Fibroblast of the aortic adventitia (primary cell): ENCODE measurements around the gene KIAA1755. TPM values are rescaled to one million over a fixed set of nuclear protein-coding genes. Genes with fewer than 3 reads are reported as not detected.

Experiments
- DNase-seq: peaks from one replicate; pipeline ENCODE4 v3.0.0-alpha.2; 2010; ENCODE audit warnings: low read depth
- H3K4me3 ChIP-seq: 2 replicates; pipeline ENCODE4 v1.5.1; 2011; ENCODE audit warnings: low read depth, mild to moderate bottlenecking, control low read depth, low read length, moderate library complexity
- CTCF ChIP-seq: IDR thresholded peaks from 2 replicates; pipeline ENCODE4 v1.5.1; 2011; ENCODE audit warnings: mild to moderate bottlenecking, low read length, control low read depth, inconsistent platforms; ENCODE audit not compliant: insufficient read depth
- total RNA-seq: library from RNA; depleted of rRNA; stranded (reverse); fragments of >200 nt; gene quantifications from 2 replicates; pipeline ENCODE4 v1.2.3, GENCODE V29; 2012; ENCODE audit warnings: low replicate concordance

Gene KIAA1755
- total RNA-seq, 1 donor: 10.8 TPM

GRCh38 chr20:38304845-38305447, 44.4 kb upstream of the KIAA1755 start:
- peak; percentile 61 for TF ChIP-seq CTCF
- H3K4me3 ChIP-seq: no peak overlapping the region
- DNase-seq: peak; percentile 45

GRCh38 chr20:38303908-38304379, 43.4 kb upstream of the KIAA1755 start, which contains the start of gene BPI:
TSS of gene BPI (plus strand) at chr20:38304156. CDS start at chr20:38304224, 68 bp downstream.
- TF ChIP-seq CTCF: no peak
- no peak within 1 kb of the TSS for H3K4me3 ChIP-seq
- no peak for DNase-seq

- no peak for DNase-seq
- no peak for TF ChIP-seq CTCF
- H3K4me3 ChIP-seq: no peak overlapping the region
Observed at GRCh38 chr20:38302786-38303185, 42.3 kb upstream of the KIAA1755 start.

GRCh38 chr20:38301309-38301708, 40.8 kb upstream of the KIAA1755 start:
- H3K4me3 ChIP-seq: no peak overlapping the region
- no peak for DNase-seq
- TF ChIP-seq CTCF: no peak

- DNase-seq: no peak
- TF ChIP-seq CTCF: no peak
- no peak overlapping the region for H3K4me3 ChIP-seq
Observed at GRCh38 chr20:38300438-38300837, 39.9 kb upstream of the KIAA1755 start.

GRCh38 chr20:38299963-38300362, 39.4 kb upstream of the KIAA1755 start:
- DNase-seq: no peak
- no peak for TF ChIP-seq CTCF
- H3K4me3 ChIP-seq: no peak overlapping the region
